Lower leg skin (tissue), 4 donors: Measurements from ENCODE around the gene GRK1. TPM values are rescaled to one million over a fixed set of nuclear protein-coding genes. Genes with fewer than 3 reads are reported as not detected.

ENCODE experiments used
- DNase-seq, 2 donors: peaks; one replicate each; pipeline ENCODE4 v3.0.0-alpha.2; 2019; ENCODE audit warnings: low spot score in 2 of 2
- H3K4me3 ChIP-seq: fragments of 200-600 bp; sonication (generic); 2 replicates; pipeline ENCODE4 v1.5.1; 2017; ENCODE audit warnings: mild to moderate bottlenecking, low read depth; ENCODE audit not compliant: poor library complexity, severe bottlenecking
- CTCF ChIP-seq, 3 donors: fragments of 450-650 bp; IDR thresholded peaks; one replicate each; pipeline ENCODE4 v1.5.1; 2016; ENCODE audit warnings: antibody characterized with exemption in 3 of 3, mild to moderate bottlenecking in 3 of 3, moderate library complexity in 2 of 3
- POLR2A ChIP-seq, 2 donors: fragments of 450-650 bp; IDR thresholded peaks; one replicate each; pipeline ENCODE4 v1.6.1; 2016 to 2017; ENCODE audit warnings: antibody characterized with exemption in 2 of 2, mild to moderate bottlenecking in 1 of 2, moderate library complexity in 1 of 2
- WGBS, 2 donors: methylation state at CpG; one replicate each; pipeline ENCODE4 v1.1.5; 2018; 5-methylcytosine and 5-hydroxymethylcytosine counted together
- intact Hi-C: fragments of 100-400 bp; cut with DNase I; formaldehyde crosslinking; loops from one replicate; pipeline ENCODE4 v1.15.0; 2023; ENCODE audit warnings: low total_unique reads
- total RNA-seq, 4 donors: library from RNA; depleted of rRNA; stranded (reverse); fragments of >200 nt; gene quantifications; one replicate each; pipeline ENCODE4 v1.1.0, GENCODE V29; 2016

GRK1 gene
- total RNA-seq, 4 donors from 2014 or later, result not detected

- intact Hi-C loops, result no loop called here
- peak in 1 of 2 donors; percentile 6 for DNase-seq
- no peak overlapping the region for H3K4me3 ChIP-seq
- 56 to 64% methylated on average over 4 of the region's 4 CpGs for WGBS, 2 donors
- no peak for TF ChIP-seq CTCF (IDR thresholded peaks at IDR 0.05)
- no peak for TF ChIP-seq POLR2A (IDR thresholded peaks at IDR 0.05)
Observed at GRCh38 chr13:113771709-113772331, 104.8 kb downstream of the GRK1 start.

- no peak for TF ChIP-seq POLR2A (IDR thresholded peaks at IDR 0.05)
- TF ChIP-seq CTCF (IDR thresholded peaks at IDR 0.05), result peak in 1 of 3 donors; percentile 21
- 70 to 74% methylated on average over 9 of the region's 9 CpGs for WGBS, 2 donors
- H3K4me3 ChIP-seq, result no peak overlapping the region
- peak in 1 of 2 donors; percentile 21 for DNase-seq
- intact Hi-C loops, result no loop called here
Observed at GRCh38 chr13:113774177-113775107, 107.4 kb downstream of the GRK1 start.

- intact Hi-C loops, result no loop called here
Observed at GRCh38 chr13:113775451-113776145, 108.6 kb downstream of the GRK1 start.

GRCh38 chr13:113776231-113777125 is 109.5 kb downstream of the GRK1 start:
- peak in 1 of 2 donors; percentile 79 for DNase-seq
- 76 to 78% methylated on average over 25 to 35 of the region's 35 CpGs for WGBS, 2 donors
- intact Hi-C loops, result no loop called here
- TF ChIP-seq POLR2A (IDR thresholded peaks at IDR 0.05) (no peak), CTCF (IDR thresholded peaks at IDR 0.05) (no peak)
- H3K4me3 ChIP-seq, result no peak overlapping the region

More at GRCh38 chr13:113775451-113776145, 108.6 kb downstream of the GRK1 start:
- TF ChIP-seq CTCF (IDR thresholded peaks at IDR 0.05) (no peak), POLR2A (IDR thresholded peaks at IDR 0.05) (no peak)
- 87 to 88% methylated on average over 22 to 23 of the region's 28 CpGs for WGBS, 2 donors
- no peak overlapping the region for H3K4me3 ChIP-seq
- DNase-seq, result peak in 1 of 2 donors; percentile 80
